OCI-LY1 (cell line): ENCODE data around the gene YIPF3.

Experiments used
- EZH2 ChIP-seq: fragments of 200-600 bp; sonication (generic), shearing (Covaris generic); IDR thresholded peaks from 2 replicates; pipeline ENCODE4 v1.8.0; 2017; ENCODE audit warnings: borderline replicate concordance, mixed run types, mild to moderate bottlenecking, antibody characterized with exemption, low read length, moderate library complexity, mixed read lengths
- TF ChIP-seq, protein P1 (sequence below): fragments of 200-600 bp; sonication (generic), shearing (Covaris generic); IDR thresholded peaks from 2 replicates; pipeline ENCODE4 v1.5.1; 2017; ENCODE audit warnings: mild to moderate bottlenecking, antibody characterized with exemption, low read length, moderate library complexity, mixed read lengths

DNA sequence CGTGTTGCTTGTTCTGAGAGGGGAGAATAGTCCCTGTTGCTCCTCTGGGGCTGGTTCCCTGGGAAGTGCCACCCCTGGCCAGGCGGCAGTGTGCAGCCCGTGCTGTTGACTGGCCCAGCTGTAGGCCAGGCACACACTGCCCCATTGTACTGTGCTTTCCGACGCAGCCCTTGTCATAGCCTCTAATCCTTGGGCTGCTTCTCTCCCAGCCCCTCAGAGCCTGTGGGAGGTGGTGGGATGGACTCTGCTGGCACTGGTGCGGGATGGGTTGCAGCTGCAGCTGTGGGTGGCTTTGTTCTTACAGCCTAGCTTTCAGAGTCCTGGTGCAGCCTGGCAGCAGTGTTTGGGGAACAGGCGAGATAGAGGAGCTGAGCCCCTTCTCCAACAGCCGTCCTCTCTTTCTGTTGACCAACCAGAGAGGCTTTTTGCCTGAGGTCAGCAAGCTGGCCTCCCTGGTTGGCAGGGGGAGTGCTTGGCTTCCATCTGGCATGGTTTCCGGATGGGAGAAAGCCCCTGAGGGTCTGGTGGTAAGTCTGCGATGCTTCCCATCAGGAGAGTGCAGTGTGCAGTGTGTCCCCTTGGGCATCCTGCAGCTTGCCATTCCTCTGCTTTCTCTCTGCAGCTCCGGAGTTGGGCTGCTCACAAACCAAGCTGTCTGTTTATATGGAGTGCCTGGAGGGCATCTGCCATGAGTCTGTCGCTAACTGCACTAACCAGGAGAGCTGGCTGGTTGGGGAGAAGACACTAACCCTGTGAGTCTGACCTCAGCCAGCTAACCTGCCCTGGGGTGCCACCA, 27.3 kb downstream of the YIPF3 start:
- TF ChIP-seq, protein P1, sequence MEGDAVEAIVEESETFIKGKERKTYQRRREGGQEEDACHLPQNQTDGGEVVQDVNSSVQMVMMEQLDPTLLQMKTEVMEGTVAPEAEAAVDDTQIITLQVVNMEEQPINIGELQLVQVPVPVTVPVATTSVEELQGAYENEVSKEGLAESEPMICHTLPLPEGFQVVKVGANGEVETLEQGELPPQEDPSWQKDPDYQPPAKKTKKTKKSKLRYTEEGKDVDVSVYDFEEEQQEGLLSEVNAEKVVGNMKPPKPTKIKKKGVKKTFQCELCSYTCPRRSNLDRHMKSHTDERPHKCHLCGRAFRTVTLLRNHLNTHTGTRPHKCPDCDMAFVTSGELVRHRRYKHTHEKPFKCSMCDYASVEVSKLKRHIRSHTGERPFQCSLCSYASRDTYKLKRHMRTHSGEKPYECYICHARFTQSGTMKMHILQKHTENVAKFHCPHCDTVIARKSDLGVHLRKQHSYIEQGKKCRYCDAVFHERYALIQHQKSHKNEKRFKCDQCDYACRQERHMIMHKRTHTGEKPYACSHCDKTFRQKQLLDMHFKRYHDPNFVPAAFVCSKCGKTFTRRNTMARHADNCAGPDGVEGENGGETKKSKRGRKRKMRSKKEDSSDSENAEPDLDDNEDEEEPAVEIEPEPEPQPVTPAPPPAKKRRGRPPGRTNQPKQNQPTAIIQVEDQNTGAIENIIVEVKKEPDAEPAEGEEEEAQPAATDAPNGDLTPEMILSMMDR = no peak
- no peak for TF ChIP-seq EZH2
